ENCODE data around the gene SVIP. TPM values are rescaled to one million over a fixed set of nuclear protein-coding genes. Genes with fewer than 3 reads are reported as not detected.

SVIP gene
- total and polyA plus RNA-seq, 2 experiments from 2014 or later: 13.2 to 14.9 TPM

DNA sequence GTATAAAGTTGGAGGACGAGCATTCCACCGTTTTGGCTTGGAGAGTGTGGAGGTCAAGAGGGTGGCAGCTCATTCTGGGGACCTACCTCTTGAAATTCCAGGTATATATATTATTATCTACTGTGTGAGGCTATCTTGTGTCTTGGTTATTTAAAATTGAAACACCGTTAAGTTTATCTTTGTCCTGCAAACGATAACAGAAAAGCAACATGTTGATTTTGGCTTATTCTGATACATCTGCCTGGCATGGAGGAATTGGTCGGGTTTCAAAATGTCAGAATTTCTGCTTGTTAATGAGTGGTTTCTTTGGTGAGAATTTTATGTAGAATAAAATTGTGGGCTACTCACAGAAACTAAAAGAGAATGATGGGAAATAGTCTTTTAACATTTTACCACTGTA is 54.4 kb downstream of the SVIP start:
- H3K36me3 ChIP-seq (replicated peaks; ENCODE audit: insufficient read depth, low read depth): no peaks in the 10 kb centered on the region
- no peak overlapping the region for H2AFZ ChIP-seq
- no peak overlapping the region for H3K27ac ChIP-seq
- no peak overlapping the region for H3K4me2 ChIP-seq
- H3K27me3 ChIP-seq: no peaks in the 10 kb centered on the region
- H3K79me2 ChIP-seq: no peaks in the 10 kb centered on the region
- no peak for DNase-seq (ENCODE audit: low spot score)
- no peaks in the 10 kb centered on the region for H3K9me2 ChIP-seq (replicated peaks; ENCODE audit: insufficient read depth)
- H3K4me3 ChIP-seq: no peak overlapping the region
- H3K9me3 ChIP-seq (ENCODE audit: low read depth): no peaks in the 10 kb centered on the region
- TF ChIP-seq, protein P1, sequence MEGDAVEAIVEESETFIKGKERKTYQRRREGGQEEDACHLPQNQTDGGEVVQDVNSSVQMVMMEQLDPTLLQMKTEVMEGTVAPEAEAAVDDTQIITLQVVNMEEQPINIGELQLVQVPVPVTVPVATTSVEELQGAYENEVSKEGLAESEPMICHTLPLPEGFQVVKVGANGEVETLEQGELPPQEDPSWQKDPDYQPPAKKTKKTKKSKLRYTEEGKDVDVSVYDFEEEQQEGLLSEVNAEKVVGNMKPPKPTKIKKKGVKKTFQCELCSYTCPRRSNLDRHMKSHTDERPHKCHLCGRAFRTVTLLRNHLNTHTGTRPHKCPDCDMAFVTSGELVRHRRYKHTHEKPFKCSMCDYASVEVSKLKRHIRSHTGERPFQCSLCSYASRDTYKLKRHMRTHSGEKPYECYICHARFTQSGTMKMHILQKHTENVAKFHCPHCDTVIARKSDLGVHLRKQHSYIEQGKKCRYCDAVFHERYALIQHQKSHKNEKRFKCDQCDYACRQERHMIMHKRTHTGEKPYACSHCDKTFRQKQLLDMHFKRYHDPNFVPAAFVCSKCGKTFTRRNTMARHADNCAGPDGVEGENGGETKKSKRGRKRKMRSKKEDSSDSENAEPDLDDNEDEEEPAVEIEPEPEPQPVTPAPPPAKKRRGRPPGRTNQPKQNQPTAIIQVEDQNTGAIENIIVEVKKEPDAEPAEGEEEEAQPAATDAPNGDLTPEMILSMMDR (IDR thresholded peaks at IDR 0.05; ENCODE audit: poor library complexity): no peak
- TF ChIP-seq EZH2 (IDR thresholded peaks at IDR 0.05; ENCODE audit: borderline replicate concordance) (no peak), EZH2phosphoT487 (IDR thresholded peaks at IDR 0.05; ENCODE audit: low read depth, severe bottlenecking, unreplicated experiment) (no peak)
- no peaks in the 10 kb centered on the region for H3K4me1 ChIP-seq (ENCODE audit: insufficient read depth)
- WGBS (ENCODE audit: low lambda C conversion rate, missing lambda C conversion rate): 88% methylated on average over 5 of the region's 5 CpGs
- no peaks in the 10 kb centered on the region for H4K20me1 ChIP-seq (ENCODE audit: insufficient read depth, poor library complexity, severe bottlenecking)

DNA sequence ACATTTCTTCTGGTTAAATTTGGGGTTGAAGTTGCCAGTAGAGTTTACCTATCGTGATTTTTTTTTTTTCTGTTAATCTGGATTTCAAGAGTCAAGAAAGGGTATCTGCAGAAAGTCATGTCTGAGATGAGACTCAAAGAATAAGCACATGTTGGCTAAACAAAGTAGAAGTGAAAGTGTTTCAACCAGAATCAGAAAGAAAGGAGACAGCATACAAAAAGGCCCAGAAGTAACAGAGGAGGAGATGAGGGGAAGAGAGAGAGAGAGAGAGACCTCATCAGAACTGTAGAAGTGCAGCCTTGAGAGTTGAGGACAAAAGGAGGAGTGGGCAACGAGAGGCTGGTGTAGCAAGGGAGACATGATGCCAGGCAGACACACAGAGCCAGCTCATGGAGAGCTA is 54.9 kb downstream of the SVIP start:
- H3K4me1 ChIP-seq (ENCODE audit: insufficient read depth): no peaks in the 10 kb centered on the region
- TF ChIP-seq, protein P1 (IDR thresholded peaks at IDR 0.05; ENCODE audit: poor library complexity): no peak
- TF ChIP-seq EZH2 (IDR thresholded peaks at IDR 0.05; ENCODE audit: borderline replicate concordance) (no peak), EZH2phosphoT487 (IDR thresholded peaks at IDR 0.05; ENCODE audit: low read depth, severe bottlenecking, unreplicated experiment) (no peak)
- WGBS (ENCODE audit: low lambda C conversion rate, missing lambda C conversion rate): 94% methylated on average over 2 of the region's 2 CpGs

DNA sequence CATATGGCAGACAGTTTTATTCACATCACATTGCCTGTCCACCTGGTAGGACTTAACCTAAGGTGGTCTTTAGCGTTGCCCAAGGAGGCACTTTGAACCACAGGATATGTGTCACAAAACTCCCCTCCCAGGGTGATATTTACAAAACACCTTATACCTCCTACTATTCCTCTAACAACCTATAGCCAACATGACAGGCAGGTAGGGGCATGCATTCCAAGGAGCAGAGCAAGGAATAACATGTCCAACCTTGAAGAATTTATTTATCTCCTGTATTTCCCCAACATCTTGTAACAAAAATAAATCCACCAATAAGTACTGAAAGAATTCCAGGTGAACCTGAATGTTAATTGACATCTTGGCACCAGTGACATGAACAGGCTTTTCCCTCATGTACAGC is 60.5 kb downstream of the SVIP start:
- Histone ChIP-seq H3K9me2 (replicated peaks; ENCODE audit: insufficient read depth) (no peaks in the 10 kb centered on the region), H4K20me1 (ENCODE audit: insufficient read depth, poor library complexity, severe bottlenecking) (no peaks in the 10 kb centered on the region), H3K27ac (no peak overlapping the region), H3K79me2 (no peaks in the 10 kb centered on the region), H3K4me3 (no peak overlapping the region), H3K27me3 (no peaks in the 10 kb centered on the region), H3K4me2 (no peak overlapping the region), H3K9me3 (ENCODE audit: low read depth) (no peaks in the 10 kb centered on the region), H2AFZ (no peak overlapping the region), H3K4me1 (ENCODE audit: insufficient read depth) (no peaks in the 10 kb centered on the region), H3K36me3 (replicated peaks; ENCODE audit: insufficient read depth, low read depth) (no peaks in the 10 kb centered on the region)
- WGBS (ENCODE audit: low lambda C conversion rate, missing lambda C conversion rate): 71% methylated on average over 1 of the region's 1 CpG
- DNase-seq (ENCODE audit: low spot score): no peak
- TF ChIP-seq, protein P1 (IDR thresholded peaks at IDR 0.05; ENCODE audit: poor library complexity): no peak
- TF ChIP-seq EZH2phosphoT487 (IDR thresholded peaks at IDR 0.05; ENCODE audit: low read depth, severe bottlenecking, unreplicated experiment) (no peak), EZH2 (IDR thresholded peaks at IDR 0.05; ENCODE audit: borderline replicate concordance) (no peak)

More for the DNA sequence above, 54.9 kb downstream of the SVIP start:
- Histone ChIP-seq H3K36me3 (replicated peaks; ENCODE audit: insufficient read depth, low read depth) (no peaks in the 10 kb centered on the region), H4K20me1 (ENCODE audit: insufficient read depth, poor library complexity, severe bottlenecking) (no peaks in the 10 kb centered on the region), H3K79me2 (no peaks in the 10 kb centered on the region), H2AFZ (no peak overlapping the region), H3K4me3 (no peak overlapping the region), H3K4me2 (no peak overlapping the region), H3K9me2 (replicated peaks; ENCODE audit: insufficient read depth) (no peaks in the 10 kb centered on the region), H3K27ac (no peak overlapping the region), H3K9me3 (ENCODE audit: low read depth) (no peaks in the 10 kb centered on the region), H3K27me3 (no peaks in the 10 kb centered on the region)
- no peak for DNase-seq (ENCODE audit: low spot score)

Other genes starting within 250 kb of the SVIP start
- 14.9 and 16.4 TPM in 2 replicates for gene FANCF, start 204.0 kb downstream of the SVIP start, total RNA-seq
- gene FANCF, start 204.0 kb downstream of the SVIP start, polyA plus RNA-seq: 9.9 and 10.8 TPM in 2 replicates
- gene GAS2, start 163.2 kb downstream of the SVIP start, total RNA-seq: 35.2 and 37.0 TPM in 2 replicates
- gene GAS2, start 163.2 kb downstream of the SVIP start, polyA plus RNA-seq: 10.4 and 13.3 TPM in 2 replicates
- gene CCDC179, start 30.7 kb upstream of the SVIP start, total RNA-seq: not detected in 2 replicates
- gene CCDC179, start 30.7 kb upstream of the SVIP start, polyA plus RNA-seq: 0.40 TPM in 1 of 2 replicates, not detected in the other